ENCODE data around the gene SLC6A3.

DNA sequence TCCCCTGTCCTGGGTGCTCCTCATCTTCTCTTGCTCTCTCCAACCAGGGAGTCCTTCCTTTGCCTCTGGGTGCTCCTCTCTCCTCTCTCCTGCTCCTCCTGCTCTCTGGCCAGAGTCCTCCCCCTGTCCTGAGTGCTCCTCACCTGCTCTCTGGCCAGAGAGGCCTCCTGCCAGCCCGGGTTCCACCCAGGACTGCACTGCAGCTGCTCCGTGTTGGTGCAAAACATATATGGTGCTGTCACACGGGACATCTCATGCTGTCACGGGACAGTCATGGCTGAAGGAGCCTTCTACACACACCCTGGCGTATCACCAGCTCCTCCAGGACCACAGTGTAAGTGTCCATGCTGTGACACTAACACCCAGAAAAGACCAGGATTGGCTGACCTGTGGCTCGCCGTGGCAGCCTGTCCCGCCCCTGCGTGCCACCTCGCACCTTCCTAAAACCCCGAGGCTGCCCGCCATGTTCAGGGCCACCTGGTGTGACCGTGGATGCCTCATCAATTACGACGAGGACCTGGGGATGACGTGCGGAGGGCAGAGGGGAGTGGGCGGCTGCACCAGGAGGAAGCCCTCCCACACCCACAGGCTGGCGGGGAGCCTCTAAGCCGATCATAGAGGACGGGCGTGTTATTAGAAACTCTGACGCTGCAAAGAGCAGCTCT is 27.9 kb upstream of the SLC6A3 start:
- TF ChIP-seq, protein P1, sequence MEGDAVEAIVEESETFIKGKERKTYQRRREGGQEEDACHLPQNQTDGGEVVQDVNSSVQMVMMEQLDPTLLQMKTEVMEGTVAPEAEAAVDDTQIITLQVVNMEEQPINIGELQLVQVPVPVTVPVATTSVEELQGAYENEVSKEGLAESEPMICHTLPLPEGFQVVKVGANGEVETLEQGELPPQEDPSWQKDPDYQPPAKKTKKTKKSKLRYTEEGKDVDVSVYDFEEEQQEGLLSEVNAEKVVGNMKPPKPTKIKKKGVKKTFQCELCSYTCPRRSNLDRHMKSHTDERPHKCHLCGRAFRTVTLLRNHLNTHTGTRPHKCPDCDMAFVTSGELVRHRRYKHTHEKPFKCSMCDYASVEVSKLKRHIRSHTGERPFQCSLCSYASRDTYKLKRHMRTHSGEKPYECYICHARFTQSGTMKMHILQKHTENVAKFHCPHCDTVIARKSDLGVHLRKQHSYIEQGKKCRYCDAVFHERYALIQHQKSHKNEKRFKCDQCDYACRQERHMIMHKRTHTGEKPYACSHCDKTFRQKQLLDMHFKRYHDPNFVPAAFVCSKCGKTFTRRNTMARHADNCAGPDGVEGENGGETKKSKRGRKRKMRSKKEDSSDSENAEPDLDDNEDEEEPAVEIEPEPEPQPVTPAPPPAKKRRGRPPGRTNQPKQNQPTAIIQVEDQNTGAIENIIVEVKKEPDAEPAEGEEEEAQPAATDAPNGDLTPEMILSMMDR (IDR thresholded peaks at IDR 0.05; ENCODE audit: insufficient read depth, low read length): no peak
- TF ChIP-seq, protein P2, sequence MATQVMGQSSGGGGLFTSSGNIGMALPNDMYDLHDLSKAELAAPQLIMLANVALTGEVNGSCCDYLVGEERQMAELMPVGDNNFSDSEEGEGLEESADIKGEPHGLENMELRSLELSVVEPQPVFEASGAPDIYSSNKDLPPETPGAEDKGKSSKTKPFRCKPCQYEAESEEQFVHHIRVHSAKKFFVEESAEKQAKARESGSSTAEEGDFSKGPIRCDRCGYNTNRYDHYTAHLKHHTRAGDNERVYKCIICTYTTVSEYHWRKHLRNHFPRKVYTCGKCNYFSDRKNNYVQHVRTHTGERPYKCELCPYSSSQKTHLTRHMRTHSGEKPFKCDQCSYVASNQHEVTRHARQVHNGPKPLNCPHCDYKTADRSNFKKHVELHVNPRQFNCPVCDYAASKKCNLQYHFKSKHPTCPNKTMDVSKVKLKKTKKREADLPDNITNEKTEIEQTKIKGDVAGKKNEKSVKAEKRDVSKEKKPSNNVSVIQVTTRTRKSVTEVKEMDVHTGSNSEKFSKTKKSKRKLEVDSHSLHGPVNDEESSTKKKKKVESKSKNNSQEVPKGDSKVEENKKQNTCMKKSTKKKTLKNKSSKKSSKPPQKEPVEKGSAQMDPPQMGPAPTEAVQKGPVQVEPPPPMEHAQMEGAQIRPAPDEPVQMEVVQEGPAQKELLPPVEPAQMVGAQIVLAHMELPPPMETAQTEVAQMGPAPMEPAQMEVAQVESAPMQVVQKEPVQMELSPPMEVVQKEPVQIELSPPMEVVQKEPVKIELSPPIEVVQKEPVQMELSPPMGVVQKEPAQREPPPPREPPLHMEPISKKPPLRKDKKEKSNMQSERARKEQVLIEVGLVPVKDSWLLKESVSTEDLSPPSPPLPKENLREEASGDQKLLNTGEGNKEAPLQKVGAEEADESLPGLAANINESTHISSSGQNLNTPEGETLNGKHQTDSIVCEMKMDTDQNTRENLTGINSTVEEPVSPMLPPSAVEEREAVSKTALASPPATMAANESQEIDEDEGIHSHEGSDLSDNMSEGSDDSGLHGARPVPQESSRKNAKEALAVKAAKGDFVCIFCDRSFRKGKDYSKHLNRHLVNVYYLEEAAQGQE (IDR thresholded peaks at IDR 0.05; ENCODE audit: insufficient replicate concordance, low read depth): no peak
- TF ChIP-seq POLR2AphosphoS5 (IDR thresholded peaks at IDR 0.05; ENCODE audit: low read depth): no peak
- TF ChIP-seq GABPA (IDR thresholded peaks at IDR 0.05; ENCODE audit: low read depth): no peak
- TF ChIP-seq SPI1 (IDR thresholded peaks at IDR 0.05; ENCODE audit: borderline replicate concordance, low read depth): no peak
